ENCODE measurements around the gene ZNF74.
"Not testable (repeated sequence)": the region's sequence is repeated elsewhere in the genome, so short reads cannot be mapped to it uniquely, and the experiment has no call there.

Gene ZNF74

DNA sequence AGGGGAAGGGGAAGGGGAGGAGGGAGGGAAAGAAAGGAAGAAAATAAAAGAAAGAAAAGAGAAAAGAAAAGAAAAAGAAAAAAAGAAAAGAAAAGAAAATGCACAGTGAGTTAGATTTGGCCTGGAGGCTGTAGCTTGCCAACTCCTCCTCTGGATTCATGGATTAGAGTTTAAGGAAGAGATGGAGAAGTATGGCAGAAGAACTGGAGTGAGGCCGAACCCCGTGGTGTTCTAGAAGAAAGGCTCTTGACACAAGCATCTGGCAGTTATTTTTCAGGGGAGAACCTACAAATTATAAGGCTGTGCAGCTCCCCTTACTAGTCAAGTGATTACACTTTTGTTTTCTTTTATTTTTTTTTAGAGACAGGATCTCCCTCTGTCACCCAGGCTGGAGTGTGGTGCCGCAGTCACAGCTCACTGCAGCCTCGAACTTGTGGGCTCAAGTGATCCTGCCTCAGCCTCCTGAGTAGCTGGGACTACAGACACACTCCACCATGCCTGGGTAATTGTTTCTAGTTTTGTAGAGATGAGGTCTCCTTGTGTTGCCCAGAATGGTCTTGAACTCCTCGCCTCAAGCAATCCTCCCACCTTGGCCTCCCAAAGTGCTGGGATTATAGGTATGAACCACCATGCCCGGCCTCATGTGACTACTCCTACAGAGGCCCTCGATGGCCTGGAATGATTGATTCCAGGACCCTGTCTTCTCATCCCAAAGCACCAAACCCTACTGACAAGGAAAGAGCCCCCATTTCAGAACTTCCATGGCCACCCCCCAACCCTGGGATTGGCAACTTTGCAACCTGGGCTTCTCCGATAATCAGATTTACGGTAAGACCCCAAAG, 19.5 kb downstream of the ZNF74 start:
- no peak overlapping the region for H3K27ac ChIP-seq
- no peak for TF ChIP-seq ZFX (IDR thresholded peaks at IDR 0.05; ENCODE audit: borderline replicate concordance)
- TF ChIP-seq CTCF (IDR thresholded peaks at IDR 0.05): no peak

- TF ChIP-seq CTCF (IDR thresholded peaks at IDR 0.05): no peak
- no peak for TF ChIP-seq ZFX (IDR thresholded peaks at IDR 0.05; ENCODE audit: borderline replicate concordance)
- H3K27ac ChIP-seq: no peak overlapping the region
Observed at GRCh38 chr22:20414059-20414440, 20.1 kb downstream of the ZNF74 start.

DNA sequence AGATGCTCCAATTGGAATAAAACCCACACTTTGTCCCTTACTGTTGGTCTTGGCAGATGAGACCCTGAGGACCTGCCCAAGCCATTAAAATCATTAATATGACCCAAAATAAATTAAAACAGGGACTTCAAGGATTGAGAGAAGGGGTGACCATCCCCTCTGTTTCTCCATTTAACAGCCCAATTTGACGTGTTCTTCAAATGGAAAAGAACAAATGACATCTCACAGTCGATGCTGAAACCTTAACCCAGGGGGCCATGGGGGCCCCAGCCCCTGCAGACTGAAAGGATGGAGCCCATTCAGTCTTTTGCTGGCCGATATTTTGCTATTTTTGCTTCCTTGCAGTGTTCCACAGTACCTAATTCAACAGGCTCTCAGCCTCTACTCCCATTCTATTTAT, 20.5 kb downstream of the ZNF74 start:
- H3K27ac ChIP-seq: no peak overlapping the region
- TF ChIP-seq CTCF (IDR thresholded peaks at IDR 0.05): no peak
- TF ChIP-seq ZFX (IDR thresholded peaks at IDR 0.05; ENCODE audit: borderline replicate concordance): no peak

GRCh38 chr22:20415241-20415640, 21.3 kb downstream of the ZNF74 start:
- H3K27ac ChIP-seq: not testable (repeated sequence)

DNA sequence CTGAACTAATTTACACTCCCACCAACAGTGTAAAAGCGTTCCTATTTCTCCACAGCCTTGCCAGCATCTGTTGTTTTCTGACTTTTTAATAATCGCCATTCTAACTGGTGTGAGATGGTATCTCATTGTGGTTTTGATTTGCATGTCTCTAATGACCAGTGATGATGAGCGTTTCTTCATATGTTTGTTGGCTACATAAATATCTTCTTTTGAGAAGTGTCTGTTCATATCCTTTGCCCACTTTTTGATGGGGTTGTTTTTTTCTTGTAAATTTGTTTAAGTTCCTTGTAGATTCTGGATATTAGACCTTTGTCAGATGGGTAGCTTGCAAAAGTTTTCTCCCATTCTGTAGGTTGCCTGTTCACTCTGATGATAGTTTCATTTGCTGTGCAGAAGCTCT, 21.7 kb downstream of the ZNF74 start:
- H3K27ac ChIP-seq: not testable (repeated sequence)

GRCh38 chr22:20418211-20418788, 24.3 kb downstream of the ZNF74 start:
- H3K27ac ChIP-seq: no peak overlapping the region
- TF ChIP-seq CTCF (IDR thresholded peaks at IDR 0.05): peak; percentile 94
- no peak for TF ChIP-seq ZFX (IDR thresholded peaks at IDR 0.05; ENCODE audit: borderline replicate concordance)

GRCh38 chr22:20419664-20419951, 25.7 kb downstream of the ZNF74 start:
- H3K27ac ChIP-seq: no peak overlapping the region
- TF ChIP-seq ZFX (IDR thresholded peaks at IDR 0.05; ENCODE audit: borderline replicate concordance): no peak
- TF ChIP-seq CTCF (IDR thresholded peaks at IDR 0.05): no peak

GRCh38 chr22:20420157-20420842, 26.3 kb downstream of the ZNF74 start:
- TF ChIP-seq ZFX (IDR thresholded peaks at IDR 0.05; ENCODE audit: borderline replicate concordance) (no peak), CTCF (IDR thresholded peaks at IDR 0.05) (no peak)
- H3K27ac ChIP-seq: no peak overlapping the region

Data from 22Rv1 (cell line).